ENCODE results near the gene USP48.

The USP48 gene

GRCh38 chr1:21664806-21665588 lies 118.0 kb downstream of the USP48 start:
- no peak for DNase-seq

GRCh38 chr1:21663951-21664805 lies 118.8 kb downstream of the USP48 start:
- DNase-seq: no peak

GRCh38 chr1:21663248-21663950 lies 119.5 kb downstream of the USP48 start:
- no peak for DNase-seq

DNA sequence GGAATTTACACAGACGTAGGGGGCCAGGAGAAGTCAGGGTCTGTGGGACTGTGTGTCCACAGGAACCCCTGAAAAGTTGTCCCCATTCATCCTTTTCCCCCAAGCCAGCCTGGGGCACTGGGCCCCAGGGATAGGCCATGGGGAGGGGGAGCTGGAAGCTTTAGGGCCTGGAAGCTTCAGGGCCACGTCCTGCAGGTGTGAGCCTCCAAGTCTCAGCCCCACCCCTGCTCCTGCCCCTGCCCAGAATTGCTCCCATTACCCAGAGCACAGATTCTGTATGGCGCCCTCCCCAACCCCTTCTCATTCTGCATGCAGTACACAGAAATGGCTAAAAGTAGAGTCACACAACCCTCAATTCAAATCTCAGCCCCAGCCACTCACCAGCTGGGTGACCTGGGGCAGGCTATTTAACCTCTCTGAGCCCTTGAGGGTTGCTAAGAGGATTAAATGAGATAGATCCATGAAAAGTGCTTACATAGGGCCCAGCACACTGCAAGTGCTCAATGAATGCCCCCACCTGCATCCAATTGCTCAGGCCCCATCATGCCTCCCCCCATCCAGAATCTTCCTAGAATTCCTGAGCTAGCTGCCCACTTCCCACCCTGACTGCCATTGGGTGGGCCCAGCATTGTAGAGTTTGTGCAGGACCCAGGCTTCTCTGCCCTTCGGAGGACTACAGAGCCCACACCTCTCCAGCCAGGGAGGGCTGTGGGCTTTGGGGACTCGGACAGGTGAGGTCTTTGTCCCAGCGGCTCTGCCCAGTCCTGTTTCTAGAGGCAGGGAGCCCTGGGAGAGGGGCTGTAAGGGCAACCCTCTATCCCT lies 120.3 kb downstream of the USP48 start:
- DNase-seq: no peak

DNA sequence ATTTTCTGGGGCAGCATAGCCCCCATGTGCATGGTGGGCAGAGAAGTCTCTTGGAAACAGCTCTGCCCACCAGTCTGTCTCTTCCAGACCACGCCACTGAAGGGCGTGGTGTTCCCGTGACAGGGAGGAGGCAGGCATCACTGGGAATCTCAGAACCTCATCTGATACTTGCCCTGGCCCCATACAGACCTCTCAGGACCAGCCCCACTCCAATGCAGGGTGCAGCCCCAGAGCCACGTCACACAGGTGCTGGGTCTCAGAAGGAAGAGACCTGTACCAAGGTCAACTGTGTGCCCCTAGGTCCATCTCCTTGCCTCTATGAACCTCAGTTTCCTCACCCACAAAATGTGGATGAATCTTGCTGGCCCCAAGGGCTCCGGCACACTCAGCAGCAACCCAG lies 121.1 kb downstream of the USP48 start:
- DNase-seq: no peak

DNA sequence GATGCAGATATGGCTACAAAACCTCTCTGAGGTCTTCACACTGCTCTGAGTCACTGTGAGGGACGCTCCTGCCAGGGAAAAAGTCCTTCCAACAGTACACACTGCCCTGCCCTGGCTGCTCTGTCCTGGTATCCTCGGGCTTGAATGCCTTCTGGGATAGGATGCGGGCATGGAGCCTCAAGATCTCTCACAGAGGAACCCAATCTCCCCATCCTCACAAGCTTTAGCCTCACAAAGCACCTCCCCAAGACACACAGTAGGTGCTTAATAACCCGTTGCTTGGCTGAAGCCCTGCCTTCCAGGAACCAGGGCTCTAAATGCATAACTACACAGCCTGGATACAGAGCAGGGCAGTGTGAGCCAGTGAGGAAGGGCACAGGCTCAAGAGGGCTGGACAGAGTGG lies 123.0 kb downstream of the USP48 start:
- no peak for DNase-seq

- DNase-seq: peak; percentile 89
These were observed 123.6 kb downstream of the USP48 start for GRCh38 chr1:21659099-21659923.

GRCh38 chr1:21657456-21658190 lies 125.3 kb downstream of the USP48 start:
- no peak for DNase-seq

DNA sequence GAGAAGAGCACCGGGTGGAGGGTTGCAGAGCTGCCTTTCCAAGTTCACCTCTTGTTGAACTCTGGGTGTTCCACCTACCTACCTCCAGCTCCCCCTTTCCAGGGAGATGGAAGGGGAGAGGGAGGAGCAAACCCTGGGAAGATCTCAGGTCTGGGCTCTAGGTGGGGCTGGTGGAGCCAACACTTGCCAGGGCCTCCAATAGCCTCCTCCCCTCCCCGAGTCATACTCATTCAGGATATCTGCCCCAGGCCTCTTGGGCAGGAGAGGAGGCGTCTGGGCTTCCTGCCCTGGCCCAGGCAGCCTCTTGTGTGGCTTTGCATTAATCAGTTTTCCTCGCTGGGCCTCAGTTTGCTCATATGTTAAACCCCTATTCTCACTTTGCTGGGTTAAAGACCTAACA lies 127.2 kb downstream of the USP48 start:
- DNase-seq: peak; percentile 36

DNA sequence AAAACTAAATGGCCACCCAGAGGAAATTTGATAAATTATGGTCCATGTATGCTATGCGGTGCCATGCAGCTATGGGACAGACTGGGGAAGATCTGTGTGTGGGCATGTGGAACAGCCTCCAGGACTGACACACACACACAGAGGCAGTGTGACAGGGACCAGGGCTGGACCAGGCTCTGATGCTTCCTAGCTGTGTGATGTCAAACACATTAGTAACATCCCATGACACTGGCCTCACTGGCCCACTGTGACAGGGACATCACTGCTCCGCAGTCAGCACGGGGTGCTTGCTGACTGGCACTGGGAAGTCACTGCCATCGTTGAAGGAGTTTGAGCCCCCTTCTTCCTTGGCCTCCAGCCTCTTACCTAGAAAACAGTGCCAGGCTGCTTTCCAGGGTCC lies 127.7 kb downstream of the USP48 start:
- DNase-seq: no peak

GRCh38 chr1:21654209-21654608 lies 128.7 kb downstream of the USP48 start:
- DNase-seq: no peak

- no peak for DNase-seq
These were observed 129.2 kb downstream of the USP48 start for GRCh38 chr1:21653744-21654100.

GRCh38 chr1:21652937-21653743 lies 129.8 kb downstream of the USP48 start:
- DNase-seq: no peak

- no peak for DNase-seq
These were observed 130.6 kb downstream of the USP48 start for GRCh38 chr1:21652101-21652936.

DNA sequence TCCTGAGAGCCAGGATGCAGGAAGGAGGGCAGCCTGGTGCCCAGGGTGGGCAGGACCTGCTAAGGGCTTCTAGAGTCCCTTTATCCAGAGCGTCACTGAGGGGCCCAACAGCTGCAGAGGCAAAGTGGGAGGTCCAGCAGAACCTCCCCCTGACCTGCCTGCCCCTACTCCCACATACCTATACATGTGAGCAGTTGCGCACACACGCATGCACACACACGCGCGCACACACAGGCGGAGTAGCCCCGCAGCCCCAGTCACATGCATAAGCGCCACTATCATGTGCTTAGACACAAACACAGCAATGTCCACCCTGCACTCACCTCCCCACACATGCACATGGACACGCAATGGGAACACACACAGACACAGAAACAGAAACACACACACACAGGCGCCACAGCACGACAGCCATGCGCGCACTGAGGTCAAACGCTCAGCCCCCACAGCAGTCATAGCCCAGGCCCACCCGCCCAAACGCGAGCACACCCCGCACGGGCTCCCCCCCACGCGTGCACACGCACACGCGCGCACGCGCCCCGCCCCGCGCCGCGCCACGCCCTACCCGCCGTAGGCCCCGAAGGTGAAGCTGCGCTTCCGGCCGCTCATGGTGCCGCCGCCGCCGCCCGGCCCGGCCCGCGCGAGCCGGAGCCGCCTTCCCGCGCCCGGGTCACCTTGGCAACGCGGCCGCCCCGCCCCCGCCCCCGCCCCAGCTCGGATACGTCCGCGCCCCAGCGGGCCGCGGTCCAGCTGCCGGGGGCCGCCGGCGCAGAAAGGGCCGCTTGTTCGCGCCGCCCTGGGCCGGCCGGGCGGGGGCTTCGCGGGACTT lies 131.5 kb downstream of the USP48 start:
- DNase-seq: peak; percentile 27

GRCh38 chr1:21650400-21650799 lies 132.5 kb downstream of the USP48 start:
- no peak for DNase-seq

DNA sequence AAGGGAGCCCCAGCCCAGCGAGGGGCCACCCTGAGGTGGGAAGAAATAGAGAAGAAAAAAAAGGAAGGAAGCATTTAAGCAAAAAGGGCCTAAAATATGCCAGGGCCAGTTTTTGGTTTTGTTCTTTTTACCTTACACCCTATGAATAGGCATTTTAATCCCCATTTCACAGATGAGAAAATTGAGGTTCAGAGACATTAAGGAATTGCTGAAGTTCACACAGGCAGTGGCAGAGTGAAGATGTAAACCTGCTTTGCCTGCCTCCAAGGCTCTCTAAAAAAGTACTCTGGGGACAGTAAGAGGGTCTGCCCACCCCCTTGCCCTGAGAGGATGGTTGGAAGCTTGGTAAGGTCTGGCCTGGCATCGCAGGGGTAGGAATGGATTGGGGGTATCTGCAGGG lies 133.6 kb downstream of the USP48 start:
- no peak for DNase-seq

DNA sequence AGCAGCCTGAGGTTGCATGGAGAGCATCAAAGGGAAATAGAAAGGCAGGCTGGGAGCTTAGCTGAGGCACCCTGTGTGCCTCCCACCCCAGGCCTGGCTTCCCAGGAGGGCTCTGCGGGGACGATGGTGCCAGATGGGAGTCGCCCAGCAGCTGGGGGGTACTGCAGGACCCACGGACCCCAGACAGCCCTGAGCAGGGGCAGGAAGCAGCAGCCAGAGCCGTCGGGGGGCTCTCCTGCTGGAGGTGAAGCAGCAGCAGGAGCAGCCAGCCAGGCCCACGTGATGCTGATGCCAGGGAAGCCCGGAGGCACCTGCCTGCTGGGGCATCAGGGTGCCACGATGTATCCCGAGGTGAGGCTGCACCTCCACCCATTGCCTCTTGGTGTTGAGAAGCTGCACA lies 134.2 kb downstream of the USP48 start:
- DNase-seq: no peak

Data from NCI-H2171 treated with DMSO at 0.1 percent for 48 hours (cell line).